ENCODE measurements around the gene ACSS2.
A peak's percentile ranks its signal among the peaks of the same experiment; 100 is the strongest.
"Not testable (repeated sequence)": the region's sequence is repeated elsewhere in the genome, so short reads cannot be mapped to it uniquely, and the experiment has no call there.

ACSS2 gene

DNA sequence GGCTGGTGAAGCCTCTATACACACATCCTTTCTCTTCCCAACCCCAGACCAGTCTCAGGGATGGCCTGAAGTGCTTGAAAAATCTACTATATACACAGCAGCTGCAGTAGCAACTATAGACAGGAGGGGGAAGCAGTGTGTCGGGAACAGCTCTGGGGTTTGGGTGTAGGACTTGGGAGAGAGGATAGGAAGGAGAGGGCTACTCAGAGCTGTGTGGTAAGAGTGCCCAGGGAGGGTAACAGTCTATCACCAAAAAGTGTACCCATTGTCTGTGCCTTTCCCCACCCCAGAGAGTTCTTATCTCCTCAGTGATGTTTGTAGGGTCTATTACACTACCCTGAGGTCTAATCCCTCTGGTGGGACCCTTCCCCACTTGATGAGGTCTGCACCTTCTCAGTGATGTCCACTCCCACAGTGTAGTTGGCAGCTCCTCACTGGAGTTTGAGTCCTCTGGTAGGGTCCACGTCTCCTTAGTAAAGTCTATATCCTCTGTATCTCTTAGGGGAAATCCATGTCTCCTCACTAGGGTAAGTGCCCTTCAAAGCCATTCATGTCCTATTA, 2.2 kb upstream of the ACSS2 start:
- DNase-seq (ENCODE audit: low read depth, low spot score) = peak; percentile 67

DNA sequence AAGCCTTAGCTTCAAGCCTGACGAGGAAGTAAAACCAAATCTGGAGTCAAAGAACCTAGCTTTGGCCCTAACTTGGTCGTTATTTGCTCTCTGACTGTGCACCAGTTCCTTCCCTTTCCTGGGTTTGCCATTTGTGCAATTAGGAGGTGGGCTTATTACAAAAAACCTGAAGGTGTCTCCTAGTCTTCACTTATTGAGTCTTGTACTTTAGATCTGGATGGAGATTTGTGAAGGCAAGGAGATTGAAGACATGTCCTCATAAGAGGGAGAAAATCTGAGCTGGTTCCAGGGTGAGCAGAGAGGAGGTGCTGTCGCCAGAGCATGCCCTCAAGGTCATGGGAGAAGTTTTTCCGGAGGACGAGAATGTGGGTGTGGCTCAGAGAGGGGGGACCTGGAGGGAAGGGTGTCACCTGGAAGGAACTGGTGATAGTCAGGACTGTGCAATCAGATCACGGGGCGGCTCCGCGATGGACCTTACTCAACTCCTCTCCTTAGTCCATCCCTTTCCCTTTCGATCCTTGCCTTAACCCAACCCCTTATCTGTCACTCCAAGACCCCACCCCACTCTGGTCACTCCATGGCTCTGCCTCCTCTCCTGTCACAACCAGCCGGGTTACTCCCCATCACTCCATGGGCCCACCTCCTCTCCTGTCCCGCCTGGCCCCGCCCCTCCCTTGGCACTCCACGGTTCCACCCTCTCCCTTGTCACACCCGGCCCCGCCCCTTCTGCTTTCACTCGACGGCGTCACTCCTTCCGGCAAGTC, 588 bp upstream of the ACSS2 start:
- DNase-seq (ENCODE audit: low read depth, low spot score) = peak; percentile 97

DNA sequence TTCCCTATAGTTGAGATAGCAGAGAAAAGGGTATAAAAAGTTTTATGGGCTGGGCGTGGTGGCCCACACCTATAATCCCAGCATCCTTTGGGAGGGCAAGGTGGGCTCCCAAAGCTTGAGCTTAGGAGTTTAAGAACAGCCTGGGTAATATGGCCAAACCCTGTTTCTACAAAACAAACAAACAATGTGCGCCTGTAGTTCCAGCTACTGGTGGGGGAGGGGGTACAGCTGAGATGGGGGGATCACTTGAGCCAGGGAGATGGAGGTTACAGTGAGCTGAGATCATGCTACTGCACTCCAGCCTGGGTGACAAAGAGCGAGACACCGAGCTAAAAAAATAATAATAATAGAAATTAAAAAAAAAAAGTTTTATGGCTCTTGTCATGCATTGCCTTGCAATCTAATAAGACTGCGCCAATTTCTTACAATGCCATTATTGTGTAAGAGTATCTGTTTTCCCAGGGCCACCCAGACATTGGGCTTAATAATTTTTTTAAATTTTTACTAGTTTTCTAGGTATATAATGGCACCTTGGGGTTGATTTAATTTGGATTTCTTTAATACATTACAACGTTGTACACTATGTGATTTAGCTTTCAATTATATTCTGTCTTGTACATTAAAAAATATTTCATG, 3.9 kb downstream of the ACSS2 start:
- no peak for DNase-seq (ENCODE audit: low read depth, low spot score)

DNA sequence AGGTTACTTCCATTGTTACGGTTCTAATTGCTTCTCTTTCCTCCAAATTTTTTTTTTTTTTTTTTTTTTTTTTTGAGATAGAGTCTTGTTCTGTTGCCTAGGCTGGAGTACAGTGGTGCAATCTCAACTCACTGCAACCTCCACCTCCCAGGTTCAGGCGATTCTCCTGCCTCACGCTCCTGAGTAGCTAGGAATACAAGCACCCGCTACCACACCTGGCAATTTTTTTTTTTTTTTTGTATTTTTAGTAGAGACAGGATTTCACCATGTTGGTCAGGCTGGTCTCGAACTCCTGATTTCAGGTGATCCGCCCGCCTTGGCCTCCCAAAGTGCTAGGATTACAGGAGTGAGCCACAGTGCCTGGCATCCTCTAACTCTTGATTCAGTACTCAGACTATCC, 4.6 kb downstream of the ACSS2 start:
- DNase-seq (ENCODE audit: low read depth, low spot score) = not testable (repeated sequence)

DNA sequence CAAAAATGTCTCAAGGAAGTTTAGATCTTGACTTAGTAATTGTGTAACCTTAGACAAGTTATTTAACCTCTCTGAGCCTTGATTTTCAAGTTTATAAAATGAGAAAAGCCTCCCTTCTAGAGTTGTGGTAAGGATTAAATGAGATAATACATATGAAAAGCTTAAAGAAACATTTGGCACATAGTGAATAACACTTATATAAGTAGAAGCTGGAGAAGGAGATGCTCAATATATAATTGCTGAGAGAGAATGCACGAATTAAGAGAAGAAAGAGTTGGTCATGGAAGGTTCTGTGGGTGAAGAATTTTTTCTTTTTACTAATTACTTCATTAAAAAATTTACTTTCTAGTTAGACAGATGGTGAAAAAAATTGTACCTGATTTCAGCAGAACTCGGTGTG, 5.3 kb downstream of the ACSS2 start:
- no peak for DNase-seq (ENCODE audit: low read depth, low spot score)

DNA sequence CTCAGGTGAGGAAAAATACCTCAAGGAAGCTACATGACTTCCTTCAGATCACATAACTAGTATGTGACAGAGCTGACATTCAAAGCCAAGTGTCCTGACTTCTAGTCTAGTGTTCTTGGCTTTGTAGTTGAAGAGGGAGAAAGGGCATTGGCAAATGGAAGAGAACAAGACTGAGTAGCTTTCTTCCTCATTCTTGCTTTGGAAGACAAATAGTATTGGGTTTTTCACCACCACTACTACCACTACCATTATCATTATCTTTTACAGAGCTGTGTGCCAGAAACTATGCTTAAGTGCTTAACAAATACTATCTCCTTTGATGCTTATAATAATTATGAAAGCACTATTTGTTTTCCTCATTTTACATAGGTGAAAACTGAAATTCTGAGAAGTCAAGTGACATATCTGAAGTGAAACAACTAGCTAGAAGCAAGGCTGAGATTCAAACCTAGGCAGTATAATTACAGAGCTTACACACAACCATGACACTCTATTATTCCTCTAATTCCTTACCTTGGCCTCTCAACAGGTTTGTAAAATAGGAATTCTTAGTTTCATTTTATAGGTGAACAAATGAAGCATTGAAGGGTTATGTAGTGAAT, 6.8 kb downstream of the ACSS2 start:
- no peak for DNase-seq (ENCODE audit: low read depth, low spot score)

DNA sequence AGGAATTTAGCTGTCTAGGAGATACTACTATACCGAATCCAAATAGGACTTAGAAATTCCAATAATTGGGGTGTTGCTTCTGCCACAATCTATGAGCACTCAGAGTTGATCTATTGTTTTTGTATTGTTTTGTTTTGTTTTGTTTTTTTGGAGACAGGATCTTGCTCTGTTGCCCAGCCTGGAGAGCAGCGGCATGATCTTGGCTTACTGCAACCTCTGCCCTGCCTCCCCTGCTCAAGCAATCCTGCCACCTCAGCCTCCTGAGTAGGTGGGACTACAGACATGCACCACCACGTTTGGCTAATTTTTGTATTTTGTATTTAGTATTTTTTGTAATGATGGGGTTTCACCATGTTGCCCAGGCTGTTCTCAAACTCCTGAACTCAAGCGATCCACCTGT, 7.4 kb downstream of the ACSS2 start:
- no peak for DNase-seq (ENCODE audit: low read depth, low spot score)

DNA sequence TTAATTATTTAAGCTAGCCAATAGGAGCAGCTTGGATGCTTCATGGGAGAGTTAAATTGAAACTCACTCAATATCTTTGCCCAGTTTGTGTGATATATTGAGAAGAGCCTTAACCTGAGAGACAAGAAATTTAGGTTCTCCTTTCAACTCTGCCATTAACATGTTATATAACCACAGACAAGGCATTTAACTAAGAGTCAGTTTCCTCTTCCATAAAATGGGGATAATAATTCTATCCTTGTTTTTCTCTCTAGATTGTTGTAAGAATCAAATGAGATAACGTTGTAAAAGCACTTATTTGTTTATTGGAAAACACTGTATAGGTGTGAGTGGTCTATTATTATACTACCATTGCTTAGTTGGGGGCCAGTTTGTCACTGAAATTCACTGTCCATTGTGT, 7.8 kb downstream of the ACSS2 start:
- DNase-seq (ENCODE audit: low read depth, low spot score) = no peak

DNA sequence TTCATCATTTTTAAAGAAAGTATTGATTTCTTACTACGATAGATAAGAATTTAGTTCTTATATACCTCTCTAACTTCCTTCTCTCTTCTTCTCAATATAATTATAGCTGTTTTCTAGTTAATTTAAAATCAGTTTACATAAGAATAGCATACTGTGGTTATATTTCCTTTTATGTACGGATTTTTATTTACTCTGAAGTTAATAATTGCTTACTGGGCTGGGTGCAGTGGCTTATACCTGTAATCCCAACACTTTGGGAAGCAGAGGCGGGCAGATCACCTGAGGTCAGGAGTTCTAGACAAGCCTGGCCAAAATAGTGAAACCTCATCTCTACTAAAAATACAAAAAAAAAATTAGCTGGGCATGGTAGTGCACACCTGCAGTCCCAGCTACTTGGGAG, 9.7 kb downstream of the ACSS2 start:
- DNase-seq (ENCODE audit: low read depth, low spot score) = no peak

DNA sequence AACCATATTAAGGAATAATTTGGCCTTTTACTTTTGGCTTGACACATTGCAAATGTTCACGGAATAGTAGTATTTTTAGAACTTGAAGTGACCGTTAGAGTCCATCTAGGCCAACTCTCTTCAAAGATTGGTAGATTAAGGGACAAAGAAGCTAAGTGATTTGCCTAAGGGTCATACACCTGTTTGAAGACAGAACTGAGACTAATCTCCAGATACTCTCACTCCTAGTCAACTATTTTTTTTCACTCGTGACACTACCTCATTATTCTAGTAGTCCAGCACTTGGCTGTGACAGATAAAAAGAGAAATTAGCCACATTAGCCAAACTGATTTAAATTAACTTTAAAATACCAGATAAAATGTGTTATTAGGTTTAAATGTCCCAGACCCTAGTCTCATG, 10.6 kb downstream of the ACSS2 start:
- no peak for DNase-seq (ENCODE audit: low read depth, low spot score)

DNA sequence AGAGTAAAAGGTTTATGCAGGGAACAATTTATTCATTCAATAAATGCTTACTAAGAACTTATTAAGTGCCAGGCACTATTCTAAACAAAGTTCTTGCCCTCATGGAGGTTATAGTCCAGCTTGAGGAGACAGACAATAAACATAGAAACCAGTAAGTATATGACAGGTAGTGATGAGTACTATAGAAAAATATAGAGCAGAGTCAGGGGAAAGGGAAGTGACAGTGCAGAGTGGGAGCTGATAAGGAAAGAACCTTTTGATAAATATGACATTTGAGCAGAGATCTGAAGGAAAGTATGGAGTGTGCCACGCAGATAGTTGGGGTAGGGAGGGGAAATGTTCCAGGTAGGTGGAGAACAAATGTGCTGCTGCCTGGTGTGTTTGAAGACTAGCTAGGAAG, 12.1 kb downstream of the ACSS2 start:
- DNase-seq (ENCODE audit: low read depth, low spot score) = no peak

DNA sequence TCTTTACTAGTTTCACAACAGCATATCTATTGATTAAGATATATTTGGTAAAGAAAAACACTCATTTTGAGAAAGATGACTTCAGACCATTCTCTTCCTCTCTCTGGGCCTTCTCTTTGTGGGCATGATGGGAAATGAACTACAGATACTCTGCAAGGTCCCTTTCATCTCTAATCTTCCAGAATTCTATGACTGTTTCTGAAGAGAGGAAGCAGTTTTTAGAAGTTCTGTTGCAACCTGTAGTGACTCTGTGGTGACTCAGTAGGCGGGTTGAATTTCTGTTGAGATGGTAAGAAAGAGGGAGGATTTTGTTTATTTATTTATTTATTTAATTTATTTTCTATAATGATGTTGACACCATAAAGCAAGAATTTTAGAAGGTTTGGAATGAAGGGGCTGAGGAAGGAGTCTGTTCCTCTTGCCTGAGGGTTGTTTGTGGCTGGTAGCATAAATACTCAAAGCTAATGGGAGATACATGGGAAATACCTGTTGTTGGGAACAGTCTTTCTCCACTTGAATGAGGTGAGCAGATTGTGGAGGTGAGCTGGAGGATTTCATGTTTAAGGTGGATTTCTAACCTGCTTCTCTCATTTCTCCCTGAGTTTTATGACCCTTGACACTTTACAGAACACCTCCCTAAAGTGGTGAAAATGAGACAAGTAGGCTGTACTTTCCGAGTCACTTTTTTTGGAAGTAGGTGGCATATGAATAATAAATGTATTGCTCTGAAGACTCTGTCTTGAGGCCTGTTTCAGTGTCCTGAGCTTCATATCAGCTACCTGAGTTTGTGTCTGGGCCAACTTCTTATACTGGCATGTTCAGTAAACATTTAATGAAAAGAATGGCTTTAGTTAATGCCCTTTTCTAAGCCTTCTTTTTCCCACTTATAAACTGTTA, 15.0 kb downstream of the ACSS2 start:
- DNase-seq (ENCODE audit: low read depth, low spot score) = no peak

DNA sequence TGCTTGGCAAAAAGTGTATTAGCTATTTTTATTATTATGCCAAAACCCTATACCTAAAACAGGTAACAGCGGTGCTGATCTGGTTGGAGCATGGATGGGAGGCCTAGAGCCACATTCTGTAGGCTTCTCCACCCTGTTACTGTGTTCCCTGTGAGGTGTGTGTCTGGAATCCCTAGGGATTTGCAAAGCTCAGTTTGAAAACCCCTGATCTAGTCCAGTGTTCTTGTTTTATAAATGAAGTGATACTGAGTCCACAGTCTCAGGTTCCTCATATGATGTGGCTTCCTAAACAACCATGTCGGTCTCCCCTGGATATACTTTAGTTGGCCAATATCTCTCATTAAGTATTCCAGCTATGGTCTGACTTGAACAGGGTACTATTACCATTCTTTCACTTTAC, 16.3 kb downstream of the ACSS2 start:
- DNase-seq (ENCODE audit: low read depth, low spot score) = no peak

DNA sequence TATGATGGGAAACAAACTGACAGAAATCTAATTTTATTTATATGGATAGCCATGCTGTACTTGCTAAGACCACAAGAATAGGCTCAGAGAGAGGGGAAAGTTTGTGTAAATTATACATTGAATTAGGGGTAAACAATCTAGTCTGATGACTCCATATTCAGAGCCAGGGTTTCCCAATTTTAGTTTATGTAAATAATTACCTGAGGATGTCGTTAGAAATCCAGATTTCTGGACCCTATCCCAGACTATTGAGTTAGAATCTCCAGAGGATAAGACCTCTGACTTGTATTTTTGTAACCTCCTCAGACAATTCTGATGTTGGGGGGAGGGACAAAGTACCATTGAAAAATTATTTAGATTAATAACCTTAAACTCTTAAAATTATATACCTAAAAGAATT, 18.3 kb downstream of the ACSS2 start:
- DNase-seq (ENCODE audit: low read depth, low spot score) = no peak

DNA sequence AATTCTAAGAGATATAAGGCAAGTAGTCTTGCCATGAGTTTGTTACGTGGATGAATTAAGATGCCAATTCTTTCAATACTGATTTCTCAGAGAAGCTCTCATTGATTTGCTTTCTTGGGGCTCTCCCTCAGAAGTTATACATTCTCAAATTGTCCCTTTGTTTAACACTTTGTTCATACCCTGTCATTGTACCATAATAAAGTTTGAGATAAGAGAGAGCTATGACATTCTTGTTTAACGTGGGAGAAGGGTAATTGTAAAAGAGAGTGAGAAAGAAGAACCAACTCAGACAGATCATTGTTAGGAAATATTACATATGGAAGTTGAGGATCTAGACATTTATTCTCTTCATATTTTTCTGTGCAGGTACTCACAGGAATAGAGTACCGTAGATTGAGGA, 19.1 kb downstream of the ACSS2 start:
- DNase-seq (ENCODE audit: low read depth, low spot score) = no peak

DNA sequence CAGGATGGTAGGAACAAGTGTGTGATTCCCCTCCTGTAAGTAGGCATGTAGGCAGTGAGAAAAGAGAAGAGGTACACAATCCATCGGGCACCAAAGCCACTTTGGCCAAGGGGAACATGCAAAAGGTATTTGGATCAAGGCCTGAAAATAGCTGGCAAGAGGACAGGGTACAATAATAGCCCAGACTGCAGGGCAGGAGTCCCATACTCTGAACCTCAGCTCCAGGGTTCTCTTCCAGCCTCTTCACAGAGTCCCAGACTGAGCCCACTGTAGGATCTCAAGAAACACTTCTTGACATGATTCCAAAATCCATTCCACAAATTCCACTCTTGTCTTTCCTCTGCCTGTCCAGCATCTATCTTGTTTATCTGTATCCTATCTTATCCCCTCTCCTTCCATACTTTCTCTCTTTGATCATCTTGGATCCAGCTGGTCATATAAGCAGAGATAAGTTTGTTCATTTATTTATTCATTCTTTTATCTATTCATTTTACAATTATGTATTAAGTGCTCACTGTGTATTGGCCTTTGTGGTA, 19.7 kb downstream of the ACSS2 start:
- no peak for DNase-seq (ENCODE audit: low read depth, low spot score)

DNA sequence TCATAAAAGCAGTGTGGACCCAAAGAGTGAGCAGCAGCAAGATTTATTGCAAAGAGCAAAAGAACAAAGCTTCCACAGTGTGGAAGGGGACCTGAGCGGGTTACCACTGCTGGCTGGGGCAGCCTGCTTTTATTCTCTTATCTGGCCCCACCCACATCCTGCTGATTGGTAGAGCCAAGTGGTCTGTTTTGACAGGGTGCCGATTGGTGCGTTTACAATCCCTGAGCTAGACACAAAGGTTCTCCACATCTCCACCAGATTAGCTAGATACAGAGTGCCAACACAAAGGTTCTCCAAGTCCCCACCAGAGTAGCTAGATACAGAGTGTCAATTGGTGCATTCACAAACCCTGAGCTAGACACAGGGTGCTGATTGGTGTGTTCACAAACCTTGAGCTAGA, 21.7 kb downstream of the ACSS2 start:
- not testable (repeated sequence) for DNase-seq (ENCODE audit: low read depth, low spot score)

DNA sequence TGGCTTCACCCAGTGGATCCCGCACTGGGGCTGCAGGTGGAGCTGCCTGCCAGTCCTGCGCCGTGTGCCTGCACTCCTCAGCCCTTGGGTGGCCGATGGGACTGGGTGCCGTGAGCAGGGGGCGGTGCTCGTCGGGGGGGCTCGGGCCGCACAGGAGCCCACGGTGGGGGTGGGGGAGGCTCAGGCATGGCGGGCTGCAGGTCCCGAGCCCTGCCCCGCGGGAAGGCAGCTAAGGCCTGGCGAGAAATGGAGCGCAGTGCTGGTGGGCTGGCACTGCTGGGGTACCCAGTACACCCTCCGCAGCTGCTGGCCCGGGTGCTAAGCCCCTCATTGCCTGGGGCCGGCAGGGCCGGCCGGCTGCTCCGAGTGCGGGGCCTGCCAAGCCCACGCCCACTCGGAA, 22.3 kb downstream of the ACSS2 start:
- DNase-seq (ENCODE audit: low read depth, low spot score) = not testable (repeated sequence)

DNA sequence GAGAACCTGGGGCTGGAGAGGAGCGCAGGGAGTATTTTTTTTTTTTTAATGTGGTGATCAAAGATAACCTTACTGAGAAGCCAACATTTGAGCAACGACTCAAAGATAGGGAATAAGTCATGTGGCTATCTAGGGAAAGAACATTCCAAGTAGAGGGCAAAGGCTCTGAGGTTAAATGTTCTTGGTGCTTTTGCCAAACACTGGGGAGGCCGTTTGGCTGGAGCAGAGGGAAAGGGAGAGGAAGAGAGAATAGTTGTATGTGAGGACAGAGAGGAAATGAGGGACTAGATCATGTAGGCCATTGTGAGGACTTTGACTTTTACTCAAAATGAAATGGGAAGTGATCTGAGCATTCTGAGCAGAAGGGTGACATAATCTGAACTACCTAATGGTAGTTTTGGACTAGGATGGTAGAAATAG, 27.8 kb downstream of the ACSS2 start:
- no peak for DNase-seq (ENCODE audit: low read depth, low spot score)

DNA sequence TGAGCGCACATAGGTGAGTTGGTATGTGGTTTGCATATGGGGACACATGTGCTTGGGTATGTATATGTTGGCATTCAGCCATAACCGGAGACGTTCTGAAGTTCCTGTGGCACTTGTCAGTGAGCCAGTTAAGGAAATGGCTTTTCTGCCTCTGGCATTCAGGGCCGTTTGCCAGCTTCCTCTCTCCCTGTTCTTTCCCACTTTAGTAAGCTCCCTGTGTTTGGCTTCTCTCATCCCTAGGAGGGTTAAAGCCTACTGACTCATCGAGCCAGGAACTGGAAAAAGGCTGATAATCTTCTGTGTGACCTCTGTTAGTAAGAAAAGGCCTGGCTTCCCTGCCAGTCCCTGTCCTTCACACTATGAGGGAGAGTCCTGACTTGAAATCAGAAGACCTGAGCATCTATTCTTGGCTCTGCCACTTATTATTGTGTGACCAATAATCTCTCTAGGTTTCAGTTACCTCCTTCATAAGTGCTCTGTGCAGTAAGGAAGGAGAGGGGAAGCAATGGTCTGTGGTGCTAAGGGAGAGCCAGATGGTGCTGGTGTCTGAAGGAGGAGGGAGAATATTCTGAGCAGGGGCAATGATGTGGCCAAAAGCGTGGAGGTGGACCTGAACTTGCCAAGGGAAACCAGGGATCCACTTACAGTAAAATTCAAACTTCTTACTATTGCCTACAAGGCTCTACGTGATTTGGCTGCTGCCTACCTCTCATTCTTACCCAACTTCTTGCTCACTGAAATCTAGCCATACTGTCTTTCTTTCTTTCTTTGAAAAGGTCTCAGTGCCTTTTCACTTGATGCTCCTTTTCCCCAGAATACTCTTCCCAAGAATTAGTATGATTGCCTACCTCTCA, 31.4 kb downstream of the ACSS2 start:
- peak; percentile 21 for DNase-seq (ENCODE audit: low read depth, low spot score)

DNA sequence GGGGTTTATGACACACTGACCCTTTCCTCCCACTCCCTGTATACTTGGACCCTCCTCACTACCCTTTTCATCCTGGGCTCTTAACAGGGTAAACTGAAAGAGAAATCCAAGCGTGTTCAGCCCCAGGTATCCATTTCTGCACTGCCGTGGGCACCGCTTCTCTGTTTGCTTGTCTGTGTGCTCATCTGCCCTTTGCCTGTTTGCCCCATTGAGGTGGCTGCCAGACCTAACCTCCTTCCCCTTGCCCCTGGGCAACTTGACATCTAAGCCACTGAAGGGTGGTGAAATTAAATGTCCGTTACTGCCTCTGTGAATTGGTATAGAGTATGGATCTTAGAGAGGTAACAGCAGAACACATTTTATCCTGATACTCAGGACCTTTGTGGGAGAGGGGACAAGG, 38.7 kb downstream of the ACSS2 start:
- no peak for DNase-seq (ENCODE audit: low read depth, low spot score)

Data from brain pericyte (primary cell).